BLaER1 treated with 17β-estradiol and CSF1 and Interleukin-3, amounts not matched to agents 10 nM and 100 nM (cell line): Measurements from ENCODE around the gene SDF4.

Experiments
- H3K27ac ChIP-seq, 11 experiments: shearing (Covaris generic); formaldehyde crosslinking; 2 replicates each; pipeline ENCODE4 v1.8.1; 2022
- H3K27me3 ChIP-seq, 11 experiments: shearing (Covaris generic); formaldehyde crosslinking; 2 replicates each; pipeline ENCODE4 v1.8.1; 2022
- H3K36me3 ChIP-seq, 11 experiments: shearing (Covaris generic); formaldehyde crosslinking; 2 replicates each; pipeline ENCODE4 v1.8.1; 2022
- H3K4me1 ChIP-seq, 10 experiments: shearing (Covaris generic); formaldehyde crosslinking; 2 replicates each; pipeline ENCODE4 v1.8.1; 2022
- H3K4me2 ChIP-seq, 11 experiments: shearing (Covaris generic); formaldehyde crosslinking; 2 replicates each; pipeline ENCODE4 v1.8.1; 2022
- H3K4me3 ChIP-seq, 10 experiments: shearing (Covaris generic); formaldehyde crosslinking; 2 replicates each; pipeline ENCODE4 v1.8.1; 2022
- H3K9ac ChIP-seq, 11 experiments: shearing (Covaris generic); formaldehyde crosslinking; 2 replicates each; pipeline ENCODE4 v1.8.1; 2022
- H3K9me3 ChIP-seq, 11 experiments: shearing (Covaris generic); formaldehyde crosslinking; replicated peaks in 1 of 11; 2 replicates each; pipeline ENCODE4 v1.8.1; 2022
- H4K20me1 ChIP-seq, 11 experiments: shearing (Covaris generic); formaldehyde crosslinking; 2 replicates each; pipeline ENCODE4 v1.8.1; 2022
- Cebpa-rat ChIP-seq, 11 experiments: shearing (Covaris generic); IDR thresholded peaks; 2 replicates each; pipeline ENCODE4 v1.8.1; 2022

Gene SDF4

DNA sequence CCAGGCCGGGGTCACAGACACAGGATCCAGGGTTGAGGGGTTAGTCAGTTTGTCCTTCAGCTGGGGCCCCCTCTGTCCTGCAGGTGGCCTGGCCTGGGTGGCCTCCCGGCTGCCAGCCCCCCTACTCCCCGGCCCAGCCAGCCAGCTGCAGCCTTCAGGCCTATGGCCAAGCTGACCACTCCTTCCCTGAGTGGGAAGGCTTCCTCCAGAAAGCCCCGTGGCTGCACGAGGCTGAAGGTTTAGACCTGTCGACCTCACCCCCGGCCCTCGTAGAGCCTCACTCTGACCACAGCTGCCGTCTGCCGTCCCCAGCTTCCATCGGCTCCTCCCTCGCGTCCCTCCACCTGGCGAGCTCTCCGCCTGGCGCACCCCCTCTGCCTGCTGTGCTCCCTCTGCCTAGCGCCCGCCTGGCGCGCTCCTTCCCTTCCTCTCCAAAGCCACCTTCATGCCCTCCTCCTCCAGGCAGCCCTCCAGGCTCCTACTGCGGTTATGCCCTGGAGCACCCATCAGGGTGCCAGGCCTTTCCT, 48.5 kb downstream of the SDF4 start:
- Histone ChIP-seq H3K4me3 (no peak overlapping the region), H3K36me3 (no peaks in the 10 kb centered on the region), H3K9ac (no peak overlapping the region), H4K20me1 (peaks cover 0 to 34% (median 11%) of the 10 kb centered on the region in 11 experiments; a peak in 11 of 22 replicates), H3K4me1 (peaks cover 34 to 69% (median 60%) of the 10 kb centered on the region in 10 experiments), H3K9me3 (no peaks in the 10 kb centered on the region), H3K27ac (no peak overlapping the region), H3K27me3 (peaks cover 0 to 45% (median 5%) of the 10 kb centered on the region in 11 experiments; a peak in 13 of 22 replicates), H3K4me2 (peak overlapping the region; percentile 27 to 72 (median 64); a peak in 20 of 22 replicates)
- TF ChIP-seq Cebpa-rat (IDR thresholded peaks at IDR 0.05), result no peak

DNA sequence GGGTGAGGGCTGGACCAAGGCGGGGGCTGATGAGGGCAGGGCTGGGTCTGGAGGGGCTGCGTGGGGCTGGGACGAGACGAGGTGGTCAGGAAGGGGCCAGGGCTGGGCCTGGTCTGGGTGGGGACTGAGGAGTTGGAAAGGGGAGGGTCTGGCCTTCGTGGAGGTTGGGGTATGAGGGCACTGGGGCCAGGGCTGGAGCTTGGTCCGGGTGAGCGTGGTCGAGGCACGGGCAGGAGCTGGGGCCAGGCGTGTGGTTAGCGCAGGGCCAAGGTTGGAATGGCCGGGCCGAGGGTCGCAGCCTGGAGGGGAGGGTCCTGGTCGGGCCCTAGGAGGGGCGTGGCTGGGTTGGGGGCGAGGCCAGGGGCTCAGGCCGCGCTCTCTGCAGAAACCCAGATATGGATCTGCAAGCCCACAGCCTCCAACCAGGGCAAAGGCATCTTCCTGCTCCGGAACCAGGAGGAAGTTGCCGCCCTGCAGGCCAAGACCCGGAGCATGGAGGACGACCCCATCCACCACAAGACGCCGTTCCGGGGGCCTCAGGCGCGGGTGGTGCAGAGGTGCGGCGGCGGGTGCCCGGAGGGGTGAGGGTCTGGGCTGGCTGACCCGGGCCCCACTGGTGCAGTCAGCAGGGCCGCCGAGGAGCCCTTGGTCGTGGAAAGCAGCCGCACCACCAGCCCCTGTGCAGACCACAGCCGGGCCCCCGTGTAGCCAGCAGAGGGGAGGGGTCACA, 49.1 kb downstream of the SDF4 start:
- no peak for TF ChIP-seq Cebpa-rat (IDR thresholded peaks at IDR 0.05)
- H3K9me3 ChIP-seq, result no peaks in the 10 kb centered on the region
- no peak overlapping the region for H3K27ac ChIP-seq
- peaks cover 0 to 35% (median 11%) of the 10 kb centered on the region in 11 experiments; a peak in 11 of 22 replicates for H4K20me1 ChIP-seq
- H3K4me2 ChIP-seq, result peak overlapping the region; percentile 27 to 72 (median 64); a peak in 21 of 22 replicates
- H3K36me3 ChIP-seq, result no peaks in the 10 kb centered on the region
- peak overlapping the region in 2 of 11 experiments; percentile 22 to 29; a peak in 1 of 22 replicates for H3K9ac ChIP-seq
- H3K27me3 ChIP-seq, result peaks cover 0 to 51% (median 5%) of the 10 kb centered on the region in 11 experiments; a peak in 13 of 22 replicates
- peaks cover 34 to 76% (median 66%) of the 10 kb centered on the region in 10 experiments for H3K4me1 ChIP-seq
- no peak overlapping the region for H3K4me3 ChIP-seq

DNA sequence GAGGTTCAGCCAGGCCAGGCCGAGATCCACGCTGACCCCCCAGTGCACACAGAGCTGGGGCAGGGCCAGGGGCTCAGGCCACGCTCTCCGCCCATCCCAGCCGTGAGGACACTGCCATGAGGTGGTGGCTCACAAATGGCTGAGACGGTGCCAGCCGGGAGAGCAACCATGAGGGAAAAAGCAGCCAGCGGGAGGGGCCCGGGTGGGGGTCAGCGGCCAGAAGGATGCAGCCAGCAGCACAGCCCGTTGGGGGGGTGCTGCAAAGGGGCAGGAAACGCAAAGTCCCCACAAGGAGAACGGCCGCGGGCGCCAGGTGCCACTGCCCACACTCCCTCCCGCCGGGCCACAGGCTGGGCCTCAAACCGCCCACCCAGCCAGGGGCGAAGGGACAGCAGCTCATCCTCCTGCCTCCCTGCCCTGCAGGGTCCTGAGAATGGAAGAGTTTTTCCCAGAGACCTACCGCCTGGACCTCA, 49.8 kb downstream of the SDF4 start:
- Histone ChIP-seq H3K27me3 (peaks cover 0 to 58% (median 5%) of the 10 kb centered on the region in 11 experiments; a peak in 13 of 22 replicates), H3K27ac (no peak overlapping the region), H3K4me1 (peaks cover 34 to 83% (median 73%) of the 10 kb centered on the region in 10 experiments), H3K36me3 (no peaks in the 10 kb centered on the region), H4K20me1 (peaks cover 0 to 38% (median 11%) of the 10 kb centered on the region in 11 experiments; a peak in 12 of 22 replicates), H3K9me3 (no peaks in the 10 kb centered on the region), H3K9ac (peak overlapping the region in 2 of 11 experiments; percentile 22 to 29; a peak in 1 of 22 replicates), H3K4me2 (peak overlapping the region in 9 of 11 experiments; percentile 54 to 72 (median 66); a peak in 18 of 22 replicates), H3K4me3 (no peak overlapping the region)
- no peak for TF ChIP-seq Cebpa-rat (IDR thresholded peaks at IDR 0.05)

DNA sequence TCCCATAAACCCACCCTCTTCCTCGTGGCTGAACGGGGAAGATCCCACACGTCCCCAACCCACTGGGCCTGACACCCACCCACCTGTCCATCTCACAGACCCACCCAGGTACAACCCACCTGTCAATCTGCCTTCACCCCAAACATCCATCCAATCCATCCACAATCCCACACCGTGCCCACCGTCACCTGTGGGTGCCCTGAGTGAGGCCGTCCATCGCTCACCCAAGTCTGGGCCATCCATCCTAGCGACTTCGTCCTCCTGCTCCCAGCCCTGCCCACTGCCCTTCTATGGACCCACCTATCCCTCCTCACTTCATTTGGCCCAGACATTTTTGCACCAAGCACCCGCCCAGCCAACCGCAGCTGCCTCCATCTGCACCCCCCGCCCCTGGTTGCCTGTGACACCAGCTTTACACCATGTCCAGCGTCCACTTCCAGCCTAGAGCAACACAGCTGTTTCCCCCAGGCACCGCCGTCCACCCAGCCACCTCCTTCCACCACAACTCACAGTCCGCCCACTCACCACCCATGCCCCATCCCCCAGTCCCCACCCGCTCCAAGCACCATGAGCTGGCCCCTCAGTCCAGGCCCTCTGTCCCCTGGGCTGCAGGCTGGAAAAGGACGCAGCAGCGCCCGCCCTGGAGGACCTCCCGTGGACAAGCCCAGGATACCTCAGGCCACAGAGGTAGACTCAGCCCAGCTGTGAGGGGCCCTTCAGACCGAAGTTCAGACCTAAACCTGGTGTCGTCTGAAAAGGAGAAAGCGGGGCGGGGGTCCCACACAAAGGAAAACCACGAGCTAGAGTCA, 50.5 kb downstream of the SDF4 start:
- H3K9ac ChIP-seq, result no peak overlapping the region
- no peak for TF ChIP-seq Cebpa-rat (IDR thresholded peaks at IDR 0.05)
- H3K4me2 ChIP-seq, result peak overlapping the region in 9 of 11 experiments; percentile 54 to 72 (median 66); a peak in 19 of 22 replicates
- H3K4me3 ChIP-seq, result no peak overlapping the region
- peaks cover 34 to 89% (median 79%) of the 10 kb centered on the region in 10 experiments for H3K4me1 ChIP-seq
- no peak overlapping the region for H3K27ac ChIP-seq
- peaks cover 0 to 38% (median 11%) of the 10 kb centered on the region in 11 experiments; a peak in 12 of 22 replicates for H4K20me1 ChIP-seq
- H3K27me3 ChIP-seq, result peaks cover 0 to 64% (median 10%) of the 10 kb centered on the region in 11 experiments; a peak in 14 of 22 replicates
- no peaks in the 10 kb centered on the region for H3K9me3 ChIP-seq
- H3K36me3 ChIP-seq, result no peaks in the 10 kb centered on the region

DNA sequence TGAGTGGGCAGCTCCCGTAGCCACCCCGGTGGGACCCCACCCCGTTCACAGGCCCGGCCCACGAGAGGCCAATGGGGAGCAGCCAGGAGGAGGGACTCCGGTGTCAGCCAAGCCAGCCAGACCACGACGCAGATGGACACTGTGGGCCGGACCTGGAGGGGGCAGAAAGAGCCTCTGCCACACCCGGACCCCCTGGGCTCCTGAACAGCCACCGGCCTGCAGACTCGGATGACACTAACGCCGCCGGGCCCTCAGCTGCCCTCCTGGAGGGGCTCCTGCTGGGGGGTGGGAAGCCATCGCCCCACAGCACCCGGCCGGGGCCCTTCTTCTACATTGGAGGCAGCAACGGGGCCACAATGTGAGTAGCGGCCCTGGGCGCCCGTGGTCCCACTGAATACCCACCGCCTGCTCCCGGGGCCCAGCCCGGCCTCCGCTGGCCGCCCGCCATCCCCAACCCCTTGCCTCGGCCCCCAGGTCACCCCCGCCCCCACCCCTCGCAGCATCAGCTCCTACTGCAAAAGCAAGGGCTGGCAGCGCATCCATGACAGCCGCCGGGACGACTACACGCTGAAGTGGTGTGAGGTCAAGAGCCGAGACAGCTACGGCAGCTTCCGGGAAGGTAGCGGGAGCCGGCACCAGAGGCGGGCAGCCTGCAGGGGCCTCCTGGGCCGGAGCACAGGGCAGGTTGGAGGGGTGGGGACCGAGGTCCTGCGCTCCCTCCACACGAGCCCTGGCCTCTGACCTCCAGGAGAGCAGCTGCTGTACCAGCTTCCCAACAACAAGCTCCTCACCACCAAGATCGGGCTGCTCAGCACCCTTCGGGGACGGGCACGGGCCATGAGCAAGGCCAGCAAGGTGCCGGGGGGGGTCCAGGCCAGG, 51.6 kb downstream of the SDF4 start:
- Histone ChIP-seq H3K4me1 (peaks cover 29 to 93% (median 85%) of the 10 kb centered on the region in 10 experiments), H3K9me3 (no peaks in the 10 kb centered on the region), H3K27ac (no peak overlapping the region), H3K4me2 (peak overlapping the region in 9 of 11 experiments; percentile 59 to 97 (median 93); a peak in 18 of 22 replicates), H3K4me3 (no peak overlapping the region; a peak in 1 of 20 replicates), H3K27me3 (peaks cover 0 to 75% (median 12%) of the 10 kb centered on the region in 11 experiments; a peak in 15 of 22 replicates), H3K9ac (peak overlapping the region in 3 of 11 experiments; percentile 39 to 65 (median 49); a peak in 3 of 22 replicates), H3K36me3 (no peaks in the 10 kb centered on the region), H4K20me1 (peaks cover 0 to 38% (median 11%) of the 10 kb centered on the region in 11 experiments; a peak in 12 of 22 replicates)
- no peak for TF ChIP-seq Cebpa-rat (IDR thresholded peaks at IDR 0.05)

DNA sequence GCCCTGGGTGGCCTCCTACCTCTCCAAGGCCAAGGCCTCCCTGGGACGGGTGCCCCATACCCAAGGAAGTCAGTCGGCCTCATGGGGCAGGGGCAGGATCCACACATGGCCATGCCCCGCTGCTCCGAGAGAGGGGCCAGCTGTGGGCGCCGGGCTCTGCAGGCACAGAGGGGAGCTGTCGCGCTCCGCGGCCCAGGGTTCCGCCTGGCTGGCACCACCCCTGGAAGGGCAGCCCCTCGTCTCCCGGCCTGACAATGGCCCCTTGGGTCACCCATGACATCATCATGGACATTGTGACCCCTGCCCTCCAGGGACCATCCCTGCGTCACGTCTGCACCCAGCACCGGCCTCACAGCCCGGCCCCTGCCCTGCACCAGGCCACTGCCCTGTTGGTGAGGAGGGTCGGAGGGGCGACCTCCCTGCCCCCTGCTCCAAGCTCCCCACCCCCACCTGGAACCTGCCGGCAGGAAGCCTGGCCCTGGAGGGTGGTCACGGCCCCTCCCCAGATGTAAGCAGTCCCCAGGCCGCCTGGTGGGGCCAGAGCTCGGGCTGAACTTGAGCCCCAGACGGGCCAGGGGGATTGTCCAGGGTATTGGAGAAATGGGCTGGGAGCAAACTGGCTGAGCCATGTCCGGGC, 52.3 kb downstream of the SDF4 start:
- peaks cover 23 to 96% (median 85%) of the 10 kb centered on the region in 10 experiments; a peak in 19 of 20 replicates for H3K4me1 ChIP-seq
- H3K9ac ChIP-seq, result peak overlapping the region in 6 of 11 experiments; percentile 10 to 65 (median 36); a peak in 8 of 22 replicates
- H3K27me3 ChIP-seq, result peaks cover 0 to 81% (median 12%) of the 10 kb centered on the region in 11 experiments; a peak in 15 of 22 replicates
- H3K4me3 ChIP-seq, result peak overlapping the region in 2 of 10 experiments; percentile 32 to 43; a peak in 2 of 20 replicates
- H4K20me1 ChIP-seq, result peaks cover 0 to 38% (median 11%) of the 10 kb centered on the region in 11 experiments; a peak in 12 of 22 replicates
- no peak for TF ChIP-seq Cebpa-rat (IDR thresholded peaks at IDR 0.05)
- H3K9me3 ChIP-seq, result no peaks in the 10 kb centered on the region
- H3K36me3 ChIP-seq, result no peaks in the 10 kb centered on the region
- H3K27ac ChIP-seq, result peak overlapping the region in 2 of 11 experiments; percentile 13 to 55; a peak in 1 of 22 replicates
- peak overlapping the region; percentile 6 to 97 (median 88); a peak in 20 of 22 replicates for H3K4me2 ChIP-seq

DNA sequence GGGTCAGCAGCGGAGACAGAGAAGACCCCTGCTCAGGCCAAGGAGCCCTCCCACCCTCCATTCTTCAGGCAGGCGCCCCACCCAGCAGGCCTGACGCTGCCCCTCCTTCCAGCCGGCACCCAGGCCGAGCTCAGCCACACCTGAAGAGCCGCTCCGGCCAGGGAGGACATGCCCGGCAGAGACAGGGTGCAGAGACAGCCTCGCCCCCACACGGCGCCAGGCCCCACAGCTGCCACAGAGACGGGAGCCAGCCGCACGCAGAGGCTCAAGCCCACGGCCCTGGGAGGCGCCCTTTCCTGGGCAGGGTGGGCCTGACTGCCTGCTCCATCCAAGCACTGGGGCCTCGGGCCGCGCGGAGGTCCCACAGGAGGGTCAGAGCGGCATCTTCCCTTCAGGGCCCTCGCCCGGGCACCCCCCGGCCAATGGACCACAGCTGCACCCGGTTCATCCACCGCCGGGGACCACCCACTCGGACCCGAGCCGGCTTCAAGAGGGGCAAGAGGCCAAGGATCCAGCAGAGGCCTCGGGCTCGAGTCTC, 52.9 kb downstream of the SDF4 start:
- H3K9ac ChIP-seq, result peak overlapping the region in 6 of 11 experiments; percentile 10 to 65 (median 36); a peak in 8 of 22 replicates
- no peaks in the 10 kb centered on the region for H3K9me3 ChIP-seq
- H3K4me1 ChIP-seq, result peaks cover 23 to 96% (median 90%) of the 10 kb centered on the region in 10 experiments; a peak in 19 of 20 replicates
- H3K4me3 ChIP-seq, result peak overlapping the region in 2 of 10 experiments; percentile 32 to 43; a peak in 2 of 20 replicates
- H4K20me1 ChIP-seq, result peaks cover 0 to 36% (median 11%) of the 10 kb centered on the region in 11 experiments; a peak in 12 of 22 replicates
- no peaks in the 10 kb centered on the region for H3K36me3 ChIP-seq
- H3K4me2 ChIP-seq, result peak overlapping the region; percentile 6 to 97 (median 88); a peak in 20 of 22 replicates
- peaks cover 0 to 85% (median 12%) of the 10 kb centered on the region in 11 experiments; a peak in 15 of 22 replicates for H3K27me3 ChIP-seq
- no peak for TF ChIP-seq Cebpa-rat (IDR thresholded peaks at IDR 0.05)
- peak overlapping the region in 2 of 11 experiments; percentile 13 to 55; a peak in 1 of 22 replicates for H3K27ac ChIP-seq
